ENCODE data around the gene TRMT6. TPM values are rescaled to one million over a fixed set of nuclear protein-coding genes. Genes with fewer than 3 reads are reported as not detected.

TRMT6 gene
- polyA plus RNA-seq, 1 of the 3 experiments (the other 2 are of a cell fraction) = 16.1 TPM

- TF ChIP-seq ZBTB33 (IDR thresholded peaks at IDR 0.05; ENCODE audit: borderline replicate concordance, low read depth) (no peak), IRF3 (IDR thresholded peaks at IDR 0.05; ENCODE audit: low read depth, low read length) (no peak), NRF1 (IDR thresholded peaks at IDR 0.05; ENCODE audit: low read depth, low read length) (no peak), RAD21 (IDR thresholded peaks at IDR 0.05; ENCODE audit: low read length) (no peak), RXRA (IDR thresholded peaks at IDR 0.05; ENCODE audit: borderline replicate concordance, low read depth) (no peak), RCOR1 (IDR thresholded peaks at IDR 0.05; ENCODE audit: low read length) (no peak), MAX (IDR thresholded peaks at IDR 0.05; ENCODE audit: low read depth) (no peak), NFIC (IDR thresholded peaks at IDR 0.05; ENCODE audit: borderline replicate concordance) (peak; percentile 75), FOXM1 (IDR thresholded peaks at IDR 0.05; ENCODE audit: low read depth) (no peak), MXI1 (IDR thresholded peaks at IDR 0.05; ENCODE audit: low read depth, low read length) (no peak), TEAD4 (IDR thresholded peaks at IDR 0.05; ENCODE audit: borderline replicate concordance, insufficient read depth) (0 out of 2 replicates have a peak, but pooled peaks have one; percentile 35), EP300 (IDR thresholded peaks at IDR 0.05; ENCODE audit: borderline replicate concordance in 1 of 2, low read depth in 1 of 2, low read length in 1 of 2) (no peak)
Measured at GRCh38 chr20:5945963-5946362, 4.4 kb downstream of the TRMT6 start (continued).

GRCh38 chr20:5938456-5939029 is 11.8 kb downstream of the TRMT6 start:
- no peak overlapping the region for H3K4me2 ChIP-seq
- no peak overlapping the region for H3K27ac ChIP-seq (ENCODE audit: low read depth in 2 of 2, low read length in 1 of 2)
- H3F3A ChIP-seq (replicated peaks; ENCODE audit: insufficient read depth) = no peaks in the 10 kb centered on the region
- DNase-seq = no peak
- H4K20me1 ChIP-seq (ENCODE audit: insufficient read depth) = no peaks in the 10 kb centered on the region
- no peaks in the 10 kb centered on the region for H3K79me2 ChIP-seq (ENCODE audit: insufficient read depth)
- H3K4me3 ChIP-seq (ENCODE audit: low read depth in 2 of 2, low read length in 1 of 2) = no peak overlapping the region
- no peaks in the 10 kb centered on the region for H3K9me3 ChIP-seq
- CTCF ChIA-PET = interaction anchor here (0.6 to 1.0 kb wide), 2 partner anchors 392 to 409 kb away, joined by 3 read pairs; no protein-coding TSS in a partner anchor
- H3K4me1 ChIP-seq (ENCODE audit: control insufficient read depth in 1 of 2, insufficient read depth in 2 of 2, low read depth in 1 of 2, low read length in 1 of 2) = peaks cover 0 to 3% of the 10 kb centered on the region in 2 experiments; a peak in 1 of 4 replicates
- POLR2A ChIA-PET = interaction anchor here (0.6 kb wide), 1 partner anchor 18 kb away, joined by 3 read pairs; no protein-coding TSS in a partner anchor
- 68% methylated on average over 6 of the region's 6 CpGs for WGBS (ENCODE audit: low lambda C conversion rate)
- no peak overlapping the region for H3K9ac ChIP-seq
- H3K27me3 ChIP-seq (ENCODE audit: insufficient read depth) = no peaks in the 10 kb centered on the region
- H2AFZ ChIP-seq (ENCODE audit: low read depth) = no peak overlapping the region
- peaks cover 31 to 53% of the 10 kb centered on the region in 2 experiments for H3K36me3 ChIP-seq (replicated peaks in 1 of 2; ENCODE audit: control insufficient read depth in 1 of 2, insufficient read depth in 2 of 2, low read length in 1 of 2)
- no peaks in the 10 kb centered on the region for H3K9me2 ChIP-seq
- no peak for TF ChIP-seq EZH2phosphoT487 (IDR thresholded peaks at IDR 0.05; ENCODE audit: borderline replicate concordance, low read depth)
- no peak for TF ChIP-seq MXI1 (IDR thresholded peaks at IDR 0.05; ENCODE audit: low read depth, low read length)
- TF ChIP-seq IRF3 (IDR thresholded peaks at IDR 0.05; ENCODE audit: low read depth, low read length) = no peak
- no peak for TF ChIP-seq RCOR1 (IDR thresholded peaks at IDR 0.05; ENCODE audit: low read length)
- TF ChIP-seq EP300 (IDR thresholded peaks at IDR 0.05; ENCODE audit: borderline replicate concordance in 1 of 2, low read depth in 1 of 2, low read length in 1 of 2) = no peak
- no peak for TF ChIP-seq CHD2 (IDR thresholded peaks at IDR 0.05; ENCODE audit: low read length, partially characterized antibody)
- no peak for TF ChIP-seq USF2 (IDR thresholded peaks at IDR 0.05; ENCODE audit: borderline replicate concordance, low read depth, low read length)
- TF ChIP-seq MAX (IDR thresholded peaks at IDR 0.05; ENCODE audit: low read depth) = no peak
- TF ChIP-seq RAD21 (IDR thresholded peaks at IDR 0.05; ENCODE audit: low read length) = no peak
- TF ChIP-seq NFIC (IDR thresholded peaks at IDR 0.05; ENCODE audit: borderline replicate concordance) = no peak
- no peak for TF ChIP-seq TEAD4 (IDR thresholded peaks at IDR 0.05; ENCODE audit: borderline replicate concordance, insufficient read depth)
- no peak for TF ChIP-seq REST (IDR thresholded peaks at IDR 0.05; ENCODE audit: low read depth, low read length)
- TF ChIP-seq FOSL2 (IDR thresholded peaks at IDR 0.05; ENCODE audit: borderline replicate concordance, low read depth) = no peak
- TF ChIP-seq NRF1 (IDR thresholded peaks at IDR 0.05; ENCODE audit: low read depth, low read length) = no peak
- TF ChIP-seq POLR2AphosphoS5 (IDR thresholded peaks at IDR 0.05; ENCODE audit: low read depth, low read length) = no peak
